ENCODE data around the gene GALNT8.

The GALNT8 gene

GRCh38 chr12:4779749-4780148, 59.5 kb downstream of the GALNT8 start:
- no peak overlapping the region for H3K9ac ChIP-seq (ENCODE audit: low read length)
- no CpG with 5 or more reads among the region's 8 CpGs for WGBS (ENCODE audit: extremely low coverage, insufficient coverage, low lambda C conversion rate)
- H3K4me2 ChIP-seq (ENCODE audit: low read length) = no peak overlapping the region
- H3K4ac ChIP-seq (ENCODE audit: low read depth, low read length) = no peak overlapping the region
- H2AK5ac ChIP-seq (ENCODE audit: low read length) = no peak overlapping the region
- no peak overlapping the region for H3K27ac ChIP-seq (ENCODE audit: low read depth, low read length)
- H2BK5ac ChIP-seq (ENCODE audit: low read length) = no peak overlapping the region
- no peak overlapping the region for H3K56ac ChIP-seq (ENCODE audit: low read length)
- no peak overlapping the region for H3K4me3 ChIP-seq (ENCODE audit: low read length)
- no peak overlapping the region for H4K5ac ChIP-seq (ENCODE audit: low read length)
- H4K8ac ChIP-seq (ENCODE audit: low read depth, low read length) = no peak overlapping the region
- no peaks in the 10 kb centered on the region for H3K27me3 ChIP-seq (ENCODE audit: insufficient read depth, low read length, poor library complexity)
- no peak overlapping the region for H2BK120ac ChIP-seq (ENCODE audit: low read depth, low read length)
- H3K4me1 ChIP-seq (ENCODE audit: control insufficient read depth, low read depth, low read length) = no peaks in the 10 kb centered on the region
- H3K79me1 ChIP-seq (ENCODE audit: low read length) = no peaks in the 10 kb centered on the region
- no peaks in the 10 kb centered on the region for H3K36me3 ChIP-seq (ENCODE audit: control insufficient read depth, insufficient read depth, low read length)
- no peak for DNase-seq
- H2BK15ac ChIP-seq (replicated peaks; ENCODE audit: low read depth) = no peak overlapping the region
- H3K23ac ChIP-seq (ENCODE audit: low read length) = no peak overlapping the region
- H3K18ac ChIP-seq (ENCODE audit: low read length) = no peak overlapping the region
- no peaks in the 10 kb centered on the region for H3K79me2 ChIP-seq (ENCODE audit: control insufficient read depth, insufficient read depth, low read length)

DNA sequence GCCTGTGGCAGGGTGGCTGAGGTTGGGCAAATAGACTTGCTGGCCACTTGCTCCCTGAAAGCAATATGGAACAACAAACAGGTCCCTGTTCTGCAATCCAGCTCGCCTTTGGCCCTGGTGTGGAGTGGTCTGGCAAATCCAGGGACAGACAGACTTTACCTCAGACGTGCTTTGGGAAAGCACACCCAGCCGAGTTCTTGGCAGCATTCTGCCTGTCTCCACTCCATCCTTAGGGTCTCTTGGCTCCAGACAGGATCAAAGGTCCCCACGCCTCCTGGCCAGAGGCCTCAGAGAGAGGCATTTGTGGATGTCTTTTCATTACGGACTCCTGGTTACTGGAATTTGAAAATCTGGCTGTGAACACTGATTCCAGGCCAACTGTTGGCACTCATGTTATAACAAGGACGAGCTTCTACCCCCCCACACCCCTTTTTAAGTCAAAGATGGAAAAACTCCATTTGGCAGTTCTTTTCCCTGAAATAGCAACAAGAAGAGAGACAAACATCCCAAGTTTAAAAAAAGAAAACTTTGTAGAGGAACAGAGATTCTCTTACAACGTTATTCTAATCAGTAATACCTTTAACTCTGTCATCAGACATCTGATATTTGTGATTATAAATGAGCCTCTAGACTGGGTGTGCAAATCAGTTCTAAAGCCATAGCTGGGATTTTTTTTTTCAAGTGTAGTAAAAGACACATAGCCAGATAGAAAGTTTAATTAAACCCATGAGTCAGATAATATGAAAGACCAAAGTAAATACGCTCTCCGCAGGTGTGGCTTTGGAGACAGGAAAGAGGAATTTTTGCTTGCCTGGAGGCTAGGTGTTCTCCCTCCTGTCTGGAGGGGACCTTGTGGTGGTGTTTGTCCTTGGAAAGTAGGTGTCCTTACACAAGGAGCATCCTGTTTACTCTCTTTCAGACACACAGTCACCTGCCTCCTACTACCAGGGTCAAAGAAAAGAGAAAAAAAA, 60.7 kb downstream of the GALNT8 start:
- Histone ChIP-seq H3K56ac (ENCODE audit: low read length) (no peak overlapping the region), H3K79me2 (ENCODE audit: control insufficient read depth, insufficient read depth, low read length) (no peaks in the 10 kb centered on the region), H3K79me1 (ENCODE audit: low read length) (no peaks in the 10 kb centered on the region), H3K27me3 (ENCODE audit: insufficient read depth, low read length, poor library complexity) (no peaks in the 10 kb centered on the region), H3K4ac (ENCODE audit: low read depth, low read length) (no peak overlapping the region), H2BK120ac (ENCODE audit: low read depth, low read length) (no peak overlapping the region), H2AK5ac (ENCODE audit: low read length) (no peak overlapping the region), H4K5ac (ENCODE audit: low read length) (no peak overlapping the region), H3K9ac (ENCODE audit: low read length) (no peak overlapping the region), H2BK5ac (ENCODE audit: low read length) (no peak overlapping the region), H3K23ac (ENCODE audit: low read length) (no peak overlapping the region), H3K4me3 (ENCODE audit: low read length) (no peak overlapping the region), H2BK15ac (replicated peaks; ENCODE audit: low read depth) (no peak overlapping the region), H3K18ac (ENCODE audit: low read length) (no peak overlapping the region), H4K8ac (ENCODE audit: low read depth, low read length) (no peak overlapping the region), H3K36me3 (ENCODE audit: control insufficient read depth, insufficient read depth, low read length) (no peaks in the 10 kb centered on the region), H3K4me2 (ENCODE audit: low read length) (no peak overlapping the region), H3K4me1 (ENCODE audit: control insufficient read depth, low read depth, low read length) (no peaks in the 10 kb centered on the region), H3K27ac (ENCODE audit: low read depth, low read length) (no peak overlapping the region)
- no CpG with 5 or more reads among the region's 9 CpGs for WGBS (ENCODE audit: extremely low coverage, insufficient coverage, low lambda C conversion rate)
- no peak for DNase-seq

DNA sequence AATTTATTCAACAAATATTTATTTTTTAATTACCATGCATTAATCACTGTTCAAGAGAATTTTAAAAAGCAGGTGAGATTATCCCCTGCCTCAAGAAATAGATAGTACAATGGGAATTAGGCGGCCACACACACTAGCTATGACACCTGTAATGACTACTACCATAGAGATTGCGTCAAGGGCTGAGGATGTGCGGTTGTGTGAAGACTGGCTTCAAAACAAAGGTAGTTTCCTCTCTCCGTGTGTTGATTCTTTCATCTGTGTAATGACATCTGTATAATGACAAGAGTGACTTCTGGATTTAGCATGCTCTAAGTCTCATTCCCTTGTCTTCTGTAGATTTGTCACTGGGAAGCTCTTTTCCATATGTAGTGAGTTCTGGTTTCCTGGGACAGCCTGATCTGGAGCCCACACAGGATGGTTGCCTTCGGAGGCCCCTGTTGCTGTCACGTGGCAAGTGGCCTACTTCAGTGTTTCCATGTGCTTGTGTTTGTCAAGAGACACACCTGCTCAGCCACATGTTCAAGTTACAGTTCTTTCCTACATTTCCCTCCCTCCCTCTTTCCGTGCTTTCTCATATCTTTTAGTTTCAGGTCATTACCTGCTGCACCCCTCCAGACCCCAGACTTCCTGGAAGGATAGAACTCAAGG, 64.3 kb downstream of the GALNT8 start:
- Histone ChIP-seq H3K4ac (ENCODE audit: low read depth, low read length) (no peak overlapping the region), H3K27ac (ENCODE audit: low read depth, low read length) (no peak overlapping the region), H3K23ac (ENCODE audit: low read length) (no peak overlapping the region), H3K4me2 (ENCODE audit: low read length) (no peak overlapping the region), H4K5ac (ENCODE audit: low read length) (no peak overlapping the region), H2AK5ac (ENCODE audit: low read length) (no peak overlapping the region), H3K4me1 (ENCODE audit: control insufficient read depth, low read depth, low read length) (no peaks in the 10 kb centered on the region), H2BK120ac (ENCODE audit: low read depth, low read length) (no peak overlapping the region), H2BK15ac (replicated peaks; ENCODE audit: low read depth) (no peak overlapping the region), H3K27me3 (ENCODE audit: insufficient read depth, low read length, poor library complexity) (no peaks in the 10 kb centered on the region), H3K4me3 (ENCODE audit: low read length) (no peak overlapping the region), H3K9ac (ENCODE audit: low read length) (no peak overlapping the region), H2BK5ac (ENCODE audit: low read length) (no peak overlapping the region), H4K8ac (ENCODE audit: low read depth, low read length) (no peak overlapping the region), H3K18ac (ENCODE audit: low read length) (no peak overlapping the region), H3K56ac (ENCODE audit: low read length) (no peak overlapping the region), H3K79me2 (ENCODE audit: control insufficient read depth, insufficient read depth, low read length) (no peaks in the 10 kb centered on the region), H3K79me1 (ENCODE audit: low read length) (no peaks in the 10 kb centered on the region), H3K36me3 (ENCODE audit: control insufficient read depth, insufficient read depth, low read length) (no peaks in the 10 kb centered on the region)
- no peak for DNase-seq
- no CpG with 5 or more reads among the region's 7 CpGs for WGBS (ENCODE audit: extremely low coverage, insufficient coverage, low lambda C conversion rate)

DNA sequence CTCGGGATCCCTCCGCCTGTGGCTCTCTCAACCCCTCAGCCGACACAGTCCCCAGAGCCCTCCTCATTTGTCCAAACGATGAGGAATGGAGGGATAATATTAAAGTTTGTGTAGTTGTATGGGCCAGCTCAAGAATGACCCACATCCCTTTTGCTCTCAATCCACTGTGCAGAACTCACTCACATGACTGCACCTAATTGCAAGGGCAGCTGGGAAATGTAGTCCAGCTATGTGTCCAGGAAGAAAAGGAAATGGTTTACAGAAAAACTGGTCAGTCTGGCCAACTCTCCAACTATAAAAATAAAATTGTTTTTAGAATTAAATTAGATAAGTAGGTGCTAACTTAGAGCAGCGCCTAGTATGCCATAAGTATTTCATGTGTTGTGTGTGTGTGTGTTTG, 66.6 kb downstream of the GALNT8 start:
- Histone ChIP-seq H2BK120ac (ENCODE audit: low read depth, low read length) (no peak overlapping the region), H3K27ac (ENCODE audit: low read depth, low read length) (no peak overlapping the region), H4K5ac (ENCODE audit: low read length) (no peak overlapping the region), H4K8ac (ENCODE audit: low read depth, low read length) (no peak overlapping the region), H3K27me3 (ENCODE audit: insufficient read depth, low read length, poor library complexity) (no peaks in the 10 kb centered on the region), H3K4ac (ENCODE audit: low read depth, low read length) (no peak overlapping the region), H2BK15ac (replicated peaks; ENCODE audit: low read depth) (no peak overlapping the region), H3K18ac (ENCODE audit: low read length) (no peak overlapping the region), H2AK5ac (ENCODE audit: low read length) (no peak overlapping the region), H3K4me3 (ENCODE audit: low read length) (no peak overlapping the region), H3K4me1 (ENCODE audit: control insufficient read depth, low read depth, low read length) (no peaks in the 10 kb centered on the region), H3K79me1 (ENCODE audit: low read length) (no peaks in the 10 kb centered on the region), H3K56ac (ENCODE audit: low read length) (no peak overlapping the region), H3K23ac (ENCODE audit: low read length) (no peak overlapping the region), H3K4me2 (ENCODE audit: low read length) (no peak overlapping the region), H2BK5ac (ENCODE audit: low read length) (no peak overlapping the region), H3K79me2 (ENCODE audit: control insufficient read depth, insufficient read depth, low read length) (no peaks in the 10 kb centered on the region), H3K36me3 (ENCODE audit: control insufficient read depth, insufficient read depth, low read length) (no peaks in the 10 kb centered on the region), H3K9ac (ENCODE audit: low read length) (no peak overlapping the region)
- no peak for DNase-seq
- WGBS (ENCODE audit: extremely low coverage, insufficient coverage, low lambda C conversion rate) = no CpG with 5 or more reads among the region's 5 CpGs

GRCh38 chr12:4787965-4788364, 67.8 kb downstream of the GALNT8 start:
- H3K4ac ChIP-seq (ENCODE audit: low read depth, low read length) = no peak overlapping the region
- no peak overlapping the region for H3K56ac ChIP-seq (ENCODE audit: low read length)
- H3K27me3 ChIP-seq (ENCODE audit: insufficient read depth, low read length, poor library complexity) = no peaks in the 10 kb centered on the region
- no peak overlapping the region for H4K8ac ChIP-seq (ENCODE audit: low read depth, low read length)
- no peak overlapping the region for H2BK15ac ChIP-seq (replicated peaks; ENCODE audit: low read depth)
- no peak overlapping the region for H3K18ac ChIP-seq (ENCODE audit: low read length)
- no peak for DNase-seq
- no peak overlapping the region for H3K4me2 ChIP-seq (ENCODE audit: low read length)
- no peak overlapping the region for H3K9ac ChIP-seq (ENCODE audit: low read length)
- no peaks in the 10 kb centered on the region for H3K36me3 ChIP-seq (ENCODE audit: control insufficient read depth, insufficient read depth, low read length)
- H3K23ac ChIP-seq (ENCODE audit: low read length) = no peak overlapping the region
- H3K27ac ChIP-seq (ENCODE audit: low read depth, low read length) = no peak overlapping the region
- no CpG with 5 or more reads among the region's 7 CpGs for WGBS (ENCODE audit: extremely low coverage, insufficient coverage, low lambda C conversion rate)
- no peak overlapping the region for H3K4me3 ChIP-seq (ENCODE audit: low read length)
- no peak overlapping the region for H2AK5ac ChIP-seq (ENCODE audit: low read length)
- no peaks in the 10 kb centered on the region for H3K4me1 ChIP-seq (ENCODE audit: control insufficient read depth, low read depth, low read length)
- no peak overlapping the region for H2BK120ac ChIP-seq (ENCODE audit: low read depth, low read length)
- no peaks in the 10 kb centered on the region for H3K79me1 ChIP-seq (ENCODE audit: low read length)
- H4K5ac ChIP-seq (ENCODE audit: low read length) = no peak overlapping the region
- H2BK5ac ChIP-seq (ENCODE audit: low read length) = no peak overlapping the region
- no peaks in the 10 kb centered on the region for H3K79me2 ChIP-seq (ENCODE audit: control insufficient read depth, insufficient read depth, low read length)

All from mesendoderm (in vitro differentiated cells).